Right kidney (tissue), 1 donor: Measurements from ENCODE around the gene R3HDML.
"Not testable (repeated sequence)": the region's sequence is repeated elsewhere in the genome, so short reads cannot be mapped to it uniquely, and the experiment has no call there.

Source experiments
- DNase-seq: peaks from one replicate; pipeline ENCODE4 v3.0.0-alpha.2; 2016

Gene R3HDML

GRCh38 chr20:44327748-44328147 is 9.1 kb upstream of the R3HDML start:
- DNase-seq: not testable (repeated sequence)

- no peak for DNase-seq
These were observed 8.4 kb upstream of the R3HDML start for GRCh38 chr20:44328428-44328827.

- no peak for DNase-seq
These were observed 5.6 kb upstream of the R3HDML start for GRCh38 chr20:44331201-44331600.

GRCh38 chr20:44334306-44334705 is 2.5 kb upstream of the R3HDML start:
- DNase-seq: no peak

- DNase-seq: no peak
These were observed 2.1 kb upstream of the R3HDML start for GRCh38 chr20:44334709-44335108.

- DNase-seq: no peak
These were observed 1.2 kb upstream of the R3HDML start for GRCh38 chr20:44335675-44336074.

- DNase-seq: no peak
These were observed 757 bp upstream of the R3HDML start for GRCh38 chr20:44336086-44336485.

GRCh38 chr20:44342248-44342647 is 5.4 kb downstream of the R3HDML start:
- DNase-seq: no peak

GRCh38 chr20:44343162-44343675 is 6.4 kb downstream of the R3HDML start:
- no peak for DNase-seq

GRCh38 chr20:44344723-44345122 is 7.9 kb downstream of the R3HDML start:
- no peak for DNase-seq

- DNase-seq: no peak
These were observed 8.3 kb downstream of the R3HDML start for GRCh38 chr20:44345147-44345546.

- DNase-seq: not testable (repeated sequence)
These were observed 9.1 kb downstream of the R3HDML start for GRCh38 chr20:44345941-44346340.

GRCh38 chr20:44348168-44348659 is 11.4 kb downstream of the R3HDML start:
- DNase-seq: no peak

GRCh38 chr20:44349349-44349748 is 12.5 kb downstream of the R3HDML start:
- no peak for DNase-seq

- DNase-seq: no peak
These were observed 13.7 kb downstream of the R3HDML start for GRCh38 chr20:44350567-44350966.

GRCh38 chr20:44354979-44355497 is 18.2 kb downstream of the R3HDML start:
- DNase-seq: no peak

GRCh38 chr20:44355498-44356352 is 18.9 kb downstream of the R3HDML start, which contains the start of gene HNF4A:
Gene HNF4A (plus strand): TSS chr20:44355699. CDS start chr20:44355805, 106 bp downstream.
- no peak for DNase-seq

GRCh38 chr20:44356353-44356723 is 19.5 kb downstream of the R3HDML start:
- DNase-seq: no peak

- DNase-seq: no peak
These were observed 20.2 kb downstream of the R3HDML start for GRCh38 chr20:44357020-44357419.

- no peak for DNase-seq
These were observed 20.8 kb downstream of the R3HDML start for GRCh38 chr20:44357555-44358125.

- DNase-seq: no peak
These were observed 21.9 kb downstream of the R3HDML start for GRCh38 chr20:44358776-44359175.

- DNase-seq: no peak
These were observed 23.4 kb downstream of the R3HDML start for GRCh38 chr20:44360221-44360620.

- no peak for DNase-seq
These were observed 24.2 kb downstream of the R3HDML start for GRCh38 chr20:44361021-44361420.
